Measurements from ENCODE around the gene HNF1B.

DNA sequence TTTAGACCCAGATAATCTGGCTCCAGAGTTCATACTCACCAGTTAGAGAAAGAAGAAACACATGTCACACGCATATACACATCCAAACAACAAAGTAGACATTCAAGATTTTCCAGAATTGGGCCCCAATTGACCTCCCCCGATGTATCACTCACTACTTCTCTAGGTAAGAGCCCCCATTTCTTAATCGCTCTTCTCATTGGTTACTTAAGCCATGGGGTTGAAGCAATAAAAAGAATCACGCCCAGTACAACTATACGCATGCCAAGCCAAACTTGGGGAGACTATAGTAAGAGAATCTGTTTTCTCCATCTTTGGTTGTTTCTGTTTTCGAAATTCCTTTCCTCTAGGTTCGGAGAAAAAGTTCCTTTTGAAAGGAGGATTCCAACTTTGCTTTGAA, 102.2 kb downstream of the HNF1B start:
- TF ChIP-seq JUND (IDR thresholded peaks at IDR 0.05) (no peak), HNF4G (IDR thresholded peaks at IDR 0.05) (no peak), YY1 (IDR thresholded peaks at IDR 0.05) (no peak), RXRA (IDR thresholded peaks at IDR 0.05) (no peak), EGR1 (IDR thresholded peaks at IDR 0.05; ENCODE audit: low read depth in 2 of 2) (no peak), HNF4A (conservative IDR thresholded peaks at IDR 0.05) (no peak)
- TF ChIP-seq, protein P1, sequence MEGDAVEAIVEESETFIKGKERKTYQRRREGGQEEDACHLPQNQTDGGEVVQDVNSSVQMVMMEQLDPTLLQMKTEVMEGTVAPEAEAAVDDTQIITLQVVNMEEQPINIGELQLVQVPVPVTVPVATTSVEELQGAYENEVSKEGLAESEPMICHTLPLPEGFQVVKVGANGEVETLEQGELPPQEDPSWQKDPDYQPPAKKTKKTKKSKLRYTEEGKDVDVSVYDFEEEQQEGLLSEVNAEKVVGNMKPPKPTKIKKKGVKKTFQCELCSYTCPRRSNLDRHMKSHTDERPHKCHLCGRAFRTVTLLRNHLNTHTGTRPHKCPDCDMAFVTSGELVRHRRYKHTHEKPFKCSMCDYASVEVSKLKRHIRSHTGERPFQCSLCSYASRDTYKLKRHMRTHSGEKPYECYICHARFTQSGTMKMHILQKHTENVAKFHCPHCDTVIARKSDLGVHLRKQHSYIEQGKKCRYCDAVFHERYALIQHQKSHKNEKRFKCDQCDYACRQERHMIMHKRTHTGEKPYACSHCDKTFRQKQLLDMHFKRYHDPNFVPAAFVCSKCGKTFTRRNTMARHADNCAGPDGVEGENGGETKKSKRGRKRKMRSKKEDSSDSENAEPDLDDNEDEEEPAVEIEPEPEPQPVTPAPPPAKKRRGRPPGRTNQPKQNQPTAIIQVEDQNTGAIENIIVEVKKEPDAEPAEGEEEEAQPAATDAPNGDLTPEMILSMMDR (IDR thresholded peaks at IDR 0.05; ENCODE audit: low read depth, low read length, missing input control) = no peak
- TF ChIP-seq, protein P2, sequence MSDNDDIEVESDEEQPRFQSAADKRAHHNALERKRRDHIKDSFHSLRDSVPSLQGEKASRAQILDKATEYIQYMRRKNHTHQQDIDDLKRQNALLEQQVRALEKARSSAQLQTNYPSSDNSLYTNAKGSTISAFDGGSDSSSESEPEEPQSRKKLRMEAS (IDR thresholded peaks at IDR 0.05) = no peak
